GM20431 (cell line): ENCODE results near the gene DRG2.

Experiments
- in situ Hi-C: fragments of 300-500 bp; cut with MseI, MboI; formaldehyde crosslinking; loops from one replicate; pipeline ENCODE4 v1.15.0; 2020; ENCODE audit warnings: low sequenced_read_pairs; ENCODE audit not compliant: unreplicated experiment

The DRG2 gene

DNA sequence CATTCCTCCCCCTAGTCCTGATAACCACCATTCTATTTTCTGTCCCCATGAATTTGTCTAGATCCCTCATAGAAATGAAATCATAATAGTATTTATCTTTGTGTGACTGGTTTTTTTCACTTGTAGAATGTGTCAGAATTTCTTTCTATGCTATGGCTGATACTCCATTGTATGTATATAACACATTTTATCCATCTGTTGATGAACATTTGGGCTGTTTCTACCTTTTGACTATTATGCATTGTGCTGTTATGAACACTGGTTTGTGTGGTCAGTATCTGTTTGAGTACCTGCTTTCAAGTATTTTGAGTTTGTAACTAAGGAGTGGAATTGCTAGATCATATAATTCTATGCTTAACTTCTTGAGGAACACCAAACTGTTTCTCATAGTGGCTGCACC is 16.0 kb upstream of the DRG2 start:
- in situ Hi-C loops: no loop called here

DNA sequence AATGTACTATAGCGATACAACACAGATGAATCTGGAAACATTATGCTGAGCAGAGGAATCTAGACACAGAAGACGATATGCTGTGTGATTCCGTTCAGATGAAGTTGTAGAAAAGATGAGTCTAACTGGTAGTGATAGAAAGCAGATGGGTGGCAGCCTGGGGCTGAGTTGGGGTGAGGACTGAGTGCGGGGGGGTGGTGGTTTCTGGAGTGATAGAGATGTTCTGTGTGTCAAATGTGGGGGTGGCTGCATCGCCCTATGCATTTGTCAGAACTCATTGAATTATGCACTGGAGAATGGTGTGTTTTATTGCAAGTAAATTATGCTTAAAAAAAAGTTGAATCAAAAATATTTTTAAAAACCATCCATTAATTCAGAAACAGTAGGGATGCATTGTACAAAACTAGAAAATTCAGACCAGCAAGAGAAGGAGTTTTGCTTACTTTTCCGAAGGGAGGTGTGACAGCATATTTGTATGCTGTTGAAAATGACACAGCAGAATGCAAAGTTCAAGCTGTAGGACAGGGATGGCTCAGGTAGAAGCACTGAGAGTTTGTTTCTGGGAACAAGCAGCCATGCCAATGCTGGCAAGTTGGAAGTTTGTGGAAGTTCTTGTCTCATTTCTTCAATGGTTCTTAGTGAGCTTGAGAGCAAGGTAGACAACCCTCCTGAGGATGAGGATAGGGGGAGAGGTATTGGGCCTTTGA is 13.0 kb upstream of the DRG2 start:
- in situ Hi-C loops: no loop called here

DNA sequence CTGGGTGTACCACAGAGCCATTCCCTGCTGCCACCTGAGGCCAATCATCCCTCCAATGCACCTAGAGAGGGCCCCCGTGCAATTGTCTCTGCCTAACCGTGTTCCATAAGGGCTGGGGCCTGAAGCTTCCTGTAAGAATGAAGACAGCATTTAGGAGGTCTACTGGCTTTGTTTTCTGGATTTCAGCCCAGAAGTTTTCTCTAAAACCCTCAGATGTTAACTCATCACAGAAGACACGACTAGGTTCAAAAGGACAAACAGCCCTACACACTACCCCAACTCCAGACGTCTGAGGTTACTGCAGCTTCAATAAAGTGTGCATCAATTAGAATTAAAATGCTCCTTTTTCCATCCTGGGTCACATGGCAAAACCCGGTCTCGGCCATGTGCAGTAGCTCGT is 10.8 kb upstream of the DRG2 start:
- in situ Hi-C loops: no loop called here

DNA sequence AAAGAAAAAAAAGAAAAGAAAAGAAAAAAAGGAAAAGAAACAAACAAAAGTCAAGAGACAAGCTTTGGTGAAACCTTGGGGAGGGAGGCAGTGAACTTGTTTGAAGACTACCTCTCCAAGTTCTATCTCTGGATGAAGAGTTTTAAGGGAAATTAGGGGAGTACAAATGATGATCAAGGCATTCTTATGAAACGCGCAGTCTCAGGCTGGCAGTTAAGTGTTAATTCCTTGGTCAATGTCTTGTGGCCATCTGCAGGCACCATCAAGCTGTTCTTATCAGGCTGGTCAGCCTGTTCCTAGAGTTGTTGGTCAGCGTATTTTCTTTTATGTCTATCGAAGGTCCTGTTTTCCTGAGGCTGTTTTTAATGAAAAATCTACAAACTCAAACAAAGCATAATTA is 8.2 kb upstream of the DRG2 start:
- in situ Hi-C loops: no loop called here

DNA sequence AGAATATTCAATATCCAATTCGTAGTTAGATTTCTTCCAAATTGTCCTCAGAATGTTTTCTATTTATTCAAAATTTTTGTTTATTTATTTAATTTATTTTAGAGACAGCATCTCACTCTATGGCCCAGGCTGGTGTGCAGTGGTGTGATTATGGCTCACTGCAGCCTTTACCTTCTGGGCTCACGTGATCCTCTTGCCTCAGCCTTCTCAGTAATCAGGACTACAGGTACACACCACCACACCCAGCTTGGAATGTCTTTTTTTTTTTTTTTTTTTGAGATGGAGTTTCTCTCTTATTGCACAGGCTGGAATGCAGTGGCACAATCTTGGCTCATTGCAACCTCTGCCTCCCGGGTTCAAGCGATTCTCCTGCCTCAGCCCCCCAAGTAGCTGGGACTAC is 3.5 kb upstream of the DRG2 start:
- in situ Hi-C loops: no loop called here

DNA sequence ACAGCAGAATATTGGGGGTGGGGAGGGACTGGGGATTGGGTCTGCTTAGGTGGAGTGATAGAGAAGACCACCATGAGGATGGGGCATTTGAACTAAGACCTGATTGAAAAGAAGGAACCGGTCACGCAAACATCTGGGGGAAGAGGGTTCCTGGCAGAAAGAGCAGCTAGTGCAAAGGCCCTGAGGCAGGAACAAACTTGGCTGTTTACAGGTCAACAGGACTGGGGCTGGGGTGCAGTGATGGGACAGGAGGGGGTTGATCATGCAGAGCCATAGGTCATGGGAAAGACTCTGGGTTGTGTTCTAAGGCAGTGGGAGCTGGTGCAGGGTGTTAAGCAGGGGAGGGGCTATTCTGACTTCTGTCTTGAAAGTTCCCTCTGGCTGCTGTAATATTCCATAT is 1.9 kb downstream of the DRG2 start:
- in situ Hi-C loops: no loop called here

DNA sequence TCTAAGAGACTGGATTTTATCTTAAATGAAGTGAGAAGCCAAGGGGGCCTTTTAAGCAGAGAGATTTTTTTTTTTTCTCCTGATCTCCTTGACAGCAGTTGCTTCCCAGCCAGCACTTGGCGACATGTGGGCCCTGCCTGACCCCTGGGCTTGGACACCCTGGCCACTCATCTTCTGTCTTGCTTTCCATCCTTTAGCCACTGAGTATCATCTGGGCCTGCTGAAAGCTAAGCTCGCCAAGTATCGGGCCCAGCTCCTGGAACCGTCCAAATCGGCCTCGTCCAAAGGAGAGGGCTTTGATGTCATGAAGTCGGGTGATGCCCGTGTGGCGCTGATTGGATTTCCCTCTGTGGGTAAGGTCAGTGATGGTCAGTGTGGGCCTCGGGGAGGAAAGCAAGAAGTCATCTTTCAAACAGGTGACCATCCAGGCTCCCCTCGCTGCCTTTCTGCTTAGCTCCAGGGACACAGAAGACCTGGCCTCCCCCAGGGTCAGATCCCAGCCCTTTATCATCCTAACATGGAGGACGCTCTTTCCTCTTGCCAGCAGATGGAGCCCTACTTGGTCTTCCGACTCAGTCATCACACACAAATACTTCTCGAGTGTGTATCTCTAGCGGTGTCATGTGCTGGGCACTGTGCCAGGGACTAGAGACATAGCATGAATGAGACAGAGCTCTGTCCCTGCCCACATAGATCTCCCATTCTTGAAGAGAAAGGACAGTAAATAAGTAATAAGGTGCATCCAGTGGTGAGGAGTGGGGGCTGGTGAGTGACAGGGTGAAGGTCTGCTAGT is 6.1 kb downstream of the DRG2 start:
- in situ Hi-C loops: no loop called here

DNA sequence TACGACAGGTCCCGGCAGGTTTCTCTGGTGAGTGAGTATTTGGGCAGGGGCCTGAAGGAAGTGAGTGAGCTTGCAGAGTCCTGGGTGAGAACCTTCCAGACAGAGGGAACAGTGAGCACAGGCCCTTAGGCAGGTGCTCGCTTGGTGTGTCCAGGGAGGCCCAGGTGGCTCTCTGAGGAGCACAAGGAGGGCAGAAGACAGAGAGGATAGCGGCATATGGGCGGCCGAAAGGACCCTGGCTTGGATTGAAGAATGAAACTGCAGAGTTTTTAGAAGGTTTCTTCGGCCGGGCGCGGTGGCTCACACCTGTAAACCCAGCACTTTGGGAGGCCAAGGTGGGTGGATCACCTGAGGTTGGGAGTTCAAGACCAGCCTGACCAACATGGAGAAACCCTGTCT is 6.7 kb downstream of the DRG2 start:
- in situ Hi-C loops: no loop called here

DNA sequence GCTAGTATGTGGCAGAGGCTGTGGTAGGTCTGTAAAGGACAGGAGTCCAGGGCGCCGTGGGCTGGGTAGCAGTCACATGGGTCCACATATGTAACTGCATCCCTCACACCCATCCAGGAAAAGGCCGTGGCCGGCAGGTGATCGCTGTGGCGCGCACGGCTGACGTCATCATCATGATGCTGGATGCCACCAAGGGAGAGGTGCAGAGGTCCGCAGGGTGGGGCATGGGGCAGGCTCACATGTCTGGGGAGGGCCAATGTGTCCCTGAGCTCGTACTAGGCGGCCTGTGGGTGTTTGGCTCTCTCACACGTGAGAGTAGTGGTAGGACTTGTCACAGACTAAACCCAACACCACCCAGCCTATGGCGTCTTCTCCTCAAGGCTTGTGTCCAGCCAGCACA is 11.8 kb downstream of the DRG2 start:
- in situ Hi-C loops: no loop called here

DNA sequence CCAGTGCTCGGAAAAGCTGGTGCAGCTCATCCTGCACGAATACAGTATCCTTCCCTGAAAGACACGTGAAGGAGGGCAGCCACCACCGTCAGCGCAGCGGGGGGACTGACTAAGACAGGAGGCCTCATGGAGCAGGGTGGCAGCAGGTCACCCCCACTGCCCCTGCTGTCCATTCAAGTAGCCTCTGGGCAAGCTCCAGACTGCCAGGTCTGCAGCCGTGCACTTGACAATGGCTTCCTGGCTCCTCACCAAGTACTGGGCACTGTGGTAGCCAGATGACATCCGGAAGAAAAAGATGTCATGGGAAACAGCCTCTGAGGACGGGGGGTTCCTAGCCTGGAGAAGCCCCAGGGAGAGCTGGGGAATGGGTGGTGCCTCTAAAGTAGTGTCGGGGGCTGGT is 12.9 kb downstream of the DRG2 start:
- in situ Hi-C loops: no loop called here

DNA sequence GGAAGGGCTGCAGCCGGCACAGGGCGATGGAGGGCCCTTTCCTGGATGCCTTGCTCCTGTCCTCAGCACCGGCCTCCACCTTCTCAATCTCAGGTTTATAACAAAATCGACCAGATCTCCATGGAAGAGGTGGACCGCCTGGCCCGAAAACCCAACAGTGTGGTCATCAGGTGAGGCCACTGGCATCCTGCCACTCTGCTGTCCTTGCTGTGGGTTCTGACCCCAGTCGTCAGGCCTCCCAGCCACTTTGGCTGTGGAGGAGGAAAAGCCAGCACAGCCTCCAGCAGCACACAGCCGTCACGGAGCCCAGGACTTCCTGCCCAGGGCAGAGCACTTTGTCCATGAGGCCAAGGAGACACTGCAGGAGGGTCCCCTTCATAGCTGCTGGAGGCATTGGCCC is 14.1 kb downstream of the DRG2 start:
- in situ Hi-C loops: no loop called here

DNA sequence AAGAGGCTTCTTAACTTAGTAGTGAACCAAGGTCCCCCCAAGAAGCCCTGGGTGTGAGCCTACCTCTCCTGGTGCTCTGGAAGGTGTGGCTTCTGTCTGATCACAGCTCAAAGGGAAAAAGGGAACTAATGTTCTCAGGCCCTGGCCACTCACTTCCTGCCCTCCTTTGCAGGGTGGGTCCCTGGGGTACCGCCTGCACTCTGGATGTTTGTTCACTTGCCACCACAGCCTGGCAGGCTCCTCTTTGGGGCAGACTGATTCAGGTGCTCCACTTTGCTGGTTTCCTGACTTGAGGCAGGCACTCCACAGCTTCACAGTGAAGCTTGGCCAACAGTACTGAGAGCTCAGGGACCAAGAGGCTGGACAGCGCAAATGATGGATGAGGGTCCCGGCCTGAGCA is 14.9 kb downstream of the DRG2 start:
- in situ Hi-C loops: no loop called here

DNA sequence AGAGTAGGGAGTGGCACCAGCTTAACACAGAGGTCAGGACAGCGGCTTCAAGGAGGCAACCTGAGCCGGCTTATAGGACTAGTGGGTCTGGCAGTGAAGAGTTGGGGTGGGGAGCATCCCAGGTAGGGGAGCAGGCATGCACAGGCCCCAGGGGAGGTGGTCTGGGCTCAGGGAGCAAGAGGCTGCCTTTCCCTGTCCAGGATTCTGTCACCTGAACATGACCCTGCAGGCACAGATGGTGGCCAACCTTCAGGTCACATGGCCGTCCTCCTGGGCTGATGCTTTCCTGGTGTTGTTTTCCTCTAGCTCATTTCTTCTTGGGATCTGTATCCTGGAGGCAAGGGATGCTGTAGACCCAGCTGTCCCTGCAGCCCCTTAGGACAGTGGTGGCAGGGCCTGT is 17.3 kb downstream of the DRG2 start:
- in situ Hi-C loops: no loop called here

DNA sequence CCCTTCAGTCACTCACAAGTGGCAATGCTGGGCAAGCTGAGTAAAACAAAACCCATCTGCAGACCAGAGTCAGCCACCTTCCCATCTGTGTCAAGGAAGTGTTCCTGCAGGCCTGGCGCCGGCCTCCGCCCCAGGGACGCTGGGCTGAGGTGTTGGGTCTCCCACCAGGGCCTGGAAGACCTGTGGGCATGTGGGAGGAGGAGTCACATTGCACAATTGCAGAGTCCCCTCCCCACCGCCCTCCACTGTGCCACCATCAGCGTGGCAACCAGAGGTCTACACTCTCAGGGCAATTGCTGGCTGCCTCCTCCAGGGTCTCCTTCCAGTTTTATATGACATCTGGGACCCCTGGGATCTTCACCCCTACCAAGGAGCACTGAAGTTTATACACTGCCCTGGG is 17.8 kb downstream of the DRG2 start:
- in situ Hi-C loops: no loop called here

DNA sequence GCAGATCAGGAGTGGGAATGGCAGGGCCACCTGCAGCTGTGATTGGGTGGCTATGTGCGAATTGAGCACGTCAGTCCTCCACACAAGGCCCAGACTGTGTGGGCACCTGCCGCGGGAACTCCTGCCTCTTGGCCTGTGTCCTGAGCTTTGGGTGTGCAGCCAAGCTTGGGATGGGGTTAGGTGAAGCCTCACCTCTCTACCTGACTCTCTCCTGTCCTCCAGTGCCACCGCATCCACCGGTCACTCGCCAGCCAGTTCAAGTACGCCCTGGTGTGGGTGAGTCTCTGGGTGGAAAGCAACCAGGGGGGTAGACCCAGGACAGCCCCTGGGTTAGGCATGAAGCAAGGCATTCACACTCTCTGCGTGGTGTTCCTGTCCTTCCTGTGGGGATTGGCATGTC is 18.5 kb downstream of the DRG2 start:
- in situ Hi-C loops: no loop called here

DNA sequence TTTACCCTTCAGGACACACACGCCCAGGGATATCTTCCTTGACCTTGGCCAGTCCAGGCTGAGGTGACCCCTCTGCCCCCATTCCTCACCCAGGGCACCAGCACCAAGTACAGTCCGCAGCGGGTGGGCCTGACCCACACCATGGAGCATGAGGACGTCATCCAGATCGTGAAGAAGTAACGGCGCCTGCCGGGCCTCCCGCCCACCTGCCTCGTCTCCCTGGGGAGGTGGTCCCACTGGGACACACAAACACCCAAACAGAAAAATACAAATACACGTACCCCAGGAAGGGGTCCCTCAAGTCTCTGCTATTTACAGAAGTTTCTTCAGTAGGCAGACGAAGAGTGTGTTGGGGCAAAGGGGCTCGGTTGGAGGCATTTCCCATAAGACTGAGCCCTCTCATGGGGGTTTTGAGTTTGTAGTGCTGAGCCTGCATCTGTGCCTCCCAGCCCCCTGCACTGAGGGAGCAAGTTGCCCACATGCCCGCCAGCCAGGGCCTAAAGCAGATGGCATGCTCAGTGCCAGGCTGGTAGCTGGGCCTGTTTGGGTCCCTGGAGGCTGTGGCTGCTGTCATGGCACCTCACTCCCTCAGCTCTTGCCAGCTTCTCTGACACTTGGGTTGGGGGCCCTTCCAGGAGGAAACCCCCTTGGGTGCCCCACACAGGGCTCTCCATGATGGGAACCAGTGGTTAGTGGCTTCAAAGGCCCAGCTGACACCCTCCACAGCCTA is 19.5 kb downstream of the DRG2 start:
- in situ Hi-C loops: no loop called here

DNA sequence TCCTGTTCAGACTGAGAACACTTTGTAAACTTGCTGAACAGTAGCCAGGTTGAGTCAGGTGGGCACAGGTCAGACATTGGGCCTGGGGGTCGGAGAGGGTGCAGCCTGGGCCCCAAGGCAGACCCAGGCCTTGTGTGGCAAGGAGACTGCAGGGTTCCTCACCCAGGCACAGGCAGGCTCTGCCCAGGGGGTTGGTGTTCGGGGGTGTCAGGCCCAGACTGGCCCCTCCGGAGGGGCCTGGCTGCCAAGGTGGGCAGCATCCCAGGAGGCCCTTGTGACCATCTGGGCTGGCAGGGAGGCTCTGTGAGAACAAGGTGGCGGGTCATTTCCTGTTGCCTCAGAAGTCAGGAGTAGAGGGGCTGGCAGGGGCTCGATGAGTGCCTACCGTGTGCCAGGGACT is 20.2 kb downstream of the DRG2 start:
- in situ Hi-C loops: no loop called here

DNA sequence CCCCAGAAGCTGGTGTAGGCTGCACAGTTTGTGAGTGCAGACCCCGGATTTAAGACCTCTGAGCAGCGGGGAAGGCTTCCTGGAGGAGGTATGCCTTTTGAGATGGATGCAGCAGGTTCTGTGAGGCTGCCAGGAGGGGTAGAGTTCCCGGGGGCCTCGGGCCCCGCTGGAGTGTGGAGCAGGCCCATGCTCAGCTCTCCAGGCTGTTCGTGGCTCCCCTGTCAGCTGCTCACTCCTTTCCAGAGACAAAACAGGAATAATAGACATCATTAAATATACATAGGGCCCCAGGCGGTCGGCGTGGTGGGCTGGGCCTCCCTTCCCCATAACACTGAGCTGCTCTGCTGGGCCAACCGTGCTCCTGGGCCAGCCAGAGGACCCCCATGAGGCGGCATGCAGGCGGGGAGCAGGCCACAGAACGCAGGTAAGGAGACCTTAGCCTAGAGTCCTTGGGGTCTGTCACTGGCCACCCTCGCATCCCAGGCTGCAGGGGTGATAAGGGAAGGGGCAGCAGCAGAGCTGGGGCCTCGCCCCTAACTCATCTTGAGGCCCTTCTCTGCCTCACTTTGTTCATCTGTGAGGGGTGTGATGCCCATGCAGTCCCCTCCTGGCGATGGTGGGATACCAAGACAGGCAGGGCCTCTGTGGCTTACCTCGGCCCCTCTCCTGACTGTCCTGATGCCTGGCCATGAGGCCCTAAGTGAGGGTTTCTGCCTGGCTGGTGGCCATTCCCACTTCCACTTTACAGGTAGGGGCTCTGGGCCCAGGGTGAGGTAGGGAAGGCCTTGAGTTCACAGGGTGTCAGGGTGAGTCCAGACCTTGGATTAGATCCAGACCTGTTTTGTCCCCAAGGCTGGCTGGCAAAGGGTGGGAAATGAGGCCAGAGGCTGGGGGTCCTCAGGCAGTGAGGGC is 20.9 kb downstream of the DRG2 start, which contains the start of gene MYO15A:
TSS of gene MYO15A (plus strand) at position 356 of the 912 bp plus-strand sequence. CDS start 10,045 bp downstream, outside the sequence.
- in situ Hi-C loops: no loop called here

DNA sequence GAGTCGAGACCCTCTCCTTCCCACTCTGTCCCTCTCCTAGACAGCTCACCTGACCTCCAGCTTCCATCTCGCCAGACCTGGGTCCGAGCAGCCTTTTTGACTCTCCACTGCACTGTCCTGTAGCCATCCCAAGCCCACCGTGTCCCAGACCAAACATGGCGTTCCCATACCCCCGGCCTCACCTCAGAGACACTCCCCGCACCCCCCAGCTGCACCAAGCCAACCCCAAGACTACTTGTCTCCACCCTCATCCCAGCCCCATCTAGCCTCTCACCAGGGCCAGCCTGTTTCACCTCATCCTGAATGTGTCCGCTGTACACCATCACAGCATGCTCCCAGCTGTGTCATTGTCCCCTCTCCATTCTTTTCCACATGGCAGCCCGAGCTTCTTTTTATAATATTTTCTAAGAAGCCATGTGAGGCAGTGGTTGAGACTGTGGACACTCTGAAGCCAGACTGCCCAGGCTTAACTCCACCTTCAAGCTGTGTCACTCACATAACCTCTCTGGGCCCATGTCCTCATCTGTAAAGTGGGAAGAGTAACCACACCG is 22.3 kb downstream of the DRG2 start:
- in situ Hi-C loops: no loop called here

DNA sequence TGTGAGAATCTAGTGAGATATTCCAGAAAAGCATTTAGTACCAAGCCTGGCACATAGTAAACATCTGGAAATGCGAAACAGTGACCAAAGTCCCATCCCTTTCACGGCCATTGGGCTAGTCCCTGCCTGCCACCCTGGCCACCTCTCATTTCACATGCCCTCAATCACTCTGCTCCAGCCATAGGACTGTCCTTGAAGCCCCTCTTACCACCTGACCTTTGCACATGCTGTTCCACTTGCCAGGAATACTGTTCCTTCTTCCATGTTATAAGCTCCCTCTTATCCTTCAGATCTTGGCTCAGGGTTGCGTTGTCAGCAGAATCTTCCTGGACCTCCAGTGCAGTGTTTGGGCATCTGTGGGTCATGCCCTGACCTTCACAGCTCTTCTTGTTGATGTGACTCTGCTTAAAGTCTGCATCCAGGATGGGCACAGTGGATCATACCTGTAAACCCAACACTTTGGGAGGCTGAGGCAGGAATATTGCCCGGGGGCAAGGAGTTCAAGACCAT is 22.9 kb downstream of the DRG2 start:
- in situ Hi-C loops: no loop called here
